Measurements from ENCODE around the gene TRIP10. TPM values are rescaled to one million over a fixed set of nuclear protein-coding genes. Genes with fewer than 3 reads are reported as not detected.

TRIP10 gene
- total and polyA plus RNA-seq, 4 donors = 3.4 to 9.9 (median 7.4) TPM

DNA sequence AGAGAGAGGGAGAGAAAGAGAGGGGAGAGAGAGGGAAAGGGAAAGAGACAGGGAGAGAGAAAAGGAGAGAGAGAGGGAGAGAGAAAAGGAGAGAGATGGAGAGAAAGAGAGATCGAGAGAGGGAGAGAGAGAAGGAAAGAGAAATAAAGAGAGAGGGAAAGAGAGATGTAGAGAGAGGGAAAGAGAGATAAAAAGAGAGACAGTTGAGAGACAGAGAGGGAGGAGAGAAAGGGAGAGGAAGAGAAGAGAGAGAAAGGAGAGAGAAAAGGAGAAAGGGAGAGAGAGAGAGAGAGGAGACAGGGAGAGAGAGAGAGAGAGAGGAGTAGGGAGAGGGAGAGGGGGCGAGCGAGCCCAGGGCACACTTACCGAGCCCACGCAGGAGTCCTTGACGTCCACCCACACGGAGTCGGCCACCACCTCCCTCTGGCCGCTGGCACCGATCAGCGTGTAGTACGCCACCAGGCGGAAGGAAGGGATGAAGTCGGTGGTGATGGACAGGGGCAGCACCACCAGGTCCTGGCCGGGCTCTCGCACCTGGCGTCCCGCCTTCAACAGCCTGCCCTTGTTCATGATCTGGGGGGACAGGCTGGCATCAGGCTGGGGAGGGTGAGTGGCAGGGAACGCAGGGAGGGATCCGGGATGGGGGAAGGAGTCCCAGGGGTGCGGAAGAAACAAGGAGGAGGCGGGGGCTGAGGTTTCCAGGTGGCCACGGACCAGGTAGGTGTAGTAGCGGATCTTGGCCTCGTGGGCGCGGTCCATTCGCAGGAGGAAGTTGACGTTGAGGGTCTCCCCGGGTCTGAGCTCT is 29.0 kb upstream of the TRIP10 start (continued):
- TF ChIP-seq, protein P1, sequence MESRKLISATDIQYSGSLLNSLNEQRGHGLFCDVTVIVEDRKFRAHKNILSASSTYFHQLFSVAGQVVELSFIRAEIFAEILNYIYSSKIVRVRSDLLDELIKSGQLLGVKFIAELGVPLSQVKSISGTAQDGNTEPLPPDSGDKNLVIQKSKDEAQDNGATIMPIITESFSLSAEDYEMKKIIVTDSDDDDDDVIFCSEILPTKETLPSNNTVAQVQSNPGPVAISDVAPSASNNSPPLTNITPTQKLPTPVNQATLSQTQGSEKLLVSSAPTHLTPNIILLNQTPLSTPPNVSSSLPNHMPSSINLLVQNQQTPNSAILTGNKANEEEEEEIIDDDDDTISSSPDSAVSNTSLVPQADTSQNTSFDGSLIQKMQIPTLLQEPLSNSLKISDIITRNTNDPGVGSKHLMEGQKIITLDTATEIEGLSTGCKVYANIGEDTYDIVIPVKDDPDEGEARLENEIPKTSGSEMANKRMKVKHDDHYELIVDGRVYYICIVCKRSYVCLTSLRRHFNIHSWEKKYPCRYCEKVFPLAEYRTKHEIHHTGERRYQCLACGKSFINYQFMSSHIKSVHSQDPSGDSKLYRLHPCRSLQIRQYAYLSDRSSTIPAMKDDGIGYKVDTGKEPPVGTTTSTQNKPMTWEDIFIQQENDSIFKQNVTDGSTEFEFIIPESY (IDR thresholded peaks at IDR 0.05) = no peak
- TF ChIP-seq RXRA (IDR thresholded peaks at IDR 0.05) = no peak
- TF ChIP-seq NR2F2 (IDR thresholded peaks at IDR 0.05) = no peak
- no peak for TF ChIP-seq HNF4A (conservative IDR thresholded peaks at IDR 0.05)

DNA sequence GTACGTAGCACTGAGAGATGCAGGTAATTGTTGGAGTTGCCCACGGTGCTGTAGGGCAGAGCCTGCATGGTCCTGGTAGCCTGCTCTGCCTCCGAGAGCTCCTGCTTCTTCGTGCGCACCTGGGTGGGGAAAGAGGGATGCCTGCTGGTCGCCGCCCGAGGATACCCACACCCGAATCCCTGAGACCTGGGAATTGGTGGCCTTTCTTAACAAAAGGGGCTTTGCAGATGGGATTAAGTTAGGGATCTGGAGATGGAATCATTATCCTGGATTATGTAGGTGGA is 28.5 kb upstream of the TRIP10 start:
- no peak overlapping the region for H3K9ac ChIP-seq (ENCODE audit: low read depth in 1 of 2, low read length in 2 of 2)
- TF ChIP-seq RXRA (IDR thresholded peaks at IDR 0.05) (no peak), MAX (IDR thresholded peaks at IDR 0.05) (no peak), NR2F2 (IDR thresholded peaks at IDR 0.05) (no peak), REST (IDR thresholded peaks at IDR 0.05) (no peak), YY1 (IDR thresholded peaks at IDR 0.05) (no peak), JUND (IDR thresholded peaks at IDR 0.05) (no peak), TAF1 (conservative IDR thresholded peaks at IDR 0.05) (no peak), HNF4G (IDR thresholded peaks at IDR 0.05) (no peak), FOXA2 (IDR thresholded peaks at IDR 0.05) (no peak), FOXA1 (IDR thresholded peaks at IDR 0.05) (no peak), SP1 (IDR thresholded peaks at IDR 0.05) (no peak), HNF4A (conservative IDR thresholded peaks at IDR 0.05) (no peak), RAD21 (IDR thresholded peaks at IDR 0.05) (no peak), EGR1 (IDR thresholded peaks at IDR 0.05; ENCODE audit: low read depth in 2 of 2) (no peak), CTCF (IDR thresholded peaks at IDR 0.05; ENCODE audit: low read depth, low read length, missing input control) (no peak), GABPA (IDR thresholded peaks at IDR 0.05 in 1 of 2, conservative IDR thresholded peaks at IDR 0.05 in 1 of 2) (no peak)
- TF ChIP-seq, protein P1 (IDR thresholded peaks at IDR 0.05) = no peak
- TF ChIP-seq, protein P2, sequence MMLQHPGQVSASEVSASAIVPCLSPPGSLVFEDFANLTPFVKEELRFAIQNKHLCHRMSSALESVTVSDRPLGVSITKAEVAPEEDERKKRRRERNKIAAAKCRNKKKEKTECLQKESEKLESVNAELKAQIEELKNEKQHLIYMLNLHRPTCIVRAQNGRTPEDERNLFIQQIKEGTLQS (IDR thresholded peaks at IDR 0.05) = no peak
- DNase-seq (ENCODE audit: low spot score) = no peak
- no peak overlapping the region for H3K27ac ChIP-seq (ENCODE audit: low read depth in 1 of 2, low read length in 2 of 2)
- no peak overlapping the region for H3K4me3 ChIP-seq (ENCODE audit: low read depth in 1 of 3, low read length in 3 of 3)
- H3K27me3 ChIP-seq (ENCODE audit: control insufficient read depth in 4 of 4, insufficient read depth in 4 of 4, low read length in 3 of 4) = no peaks in the 10 kb centered on the region
- peaks cover 28 to 65% (median 54%) of the 10 kb centered on the region in 4 donors for H3K36me3 ChIP-seq (ENCODE audit: control insufficient read depth in 4 of 4, insufficient read depth in 3 of 4, low read depth in 1 of 4, low read length in 3 of 4)
- no peaks in the 10 kb centered on the region for H3K9me3 ChIP-seq (ENCODE audit: control insufficient read depth in 4 of 4, low read length in 3 of 4)
- H3K4me1 ChIP-seq (ENCODE audit: control insufficient read depth in 4 of 4, insufficient read depth in 4 of 4, low read length in 3 of 4) = peaks cover 0 to 38% (median 20%) of the 10 kb centered on the region in 4 donors
- WGBS = 71% methylated on average over 9 of the region's 9 CpGs
